ENCODE data around the gene TFR2. TPM values are rescaled to one million over a fixed set of nuclear protein-coding genes. Genes with fewer than 3 reads are reported as not detected.

TFR2 gene
- total and polyA plus RNA-seq, 9 of the 15 experiments (the other 6 are each of a cell fraction or from before 2014, with no cell fraction given), result 3.8 to 123 (median 51.1) TPM

DNA sequence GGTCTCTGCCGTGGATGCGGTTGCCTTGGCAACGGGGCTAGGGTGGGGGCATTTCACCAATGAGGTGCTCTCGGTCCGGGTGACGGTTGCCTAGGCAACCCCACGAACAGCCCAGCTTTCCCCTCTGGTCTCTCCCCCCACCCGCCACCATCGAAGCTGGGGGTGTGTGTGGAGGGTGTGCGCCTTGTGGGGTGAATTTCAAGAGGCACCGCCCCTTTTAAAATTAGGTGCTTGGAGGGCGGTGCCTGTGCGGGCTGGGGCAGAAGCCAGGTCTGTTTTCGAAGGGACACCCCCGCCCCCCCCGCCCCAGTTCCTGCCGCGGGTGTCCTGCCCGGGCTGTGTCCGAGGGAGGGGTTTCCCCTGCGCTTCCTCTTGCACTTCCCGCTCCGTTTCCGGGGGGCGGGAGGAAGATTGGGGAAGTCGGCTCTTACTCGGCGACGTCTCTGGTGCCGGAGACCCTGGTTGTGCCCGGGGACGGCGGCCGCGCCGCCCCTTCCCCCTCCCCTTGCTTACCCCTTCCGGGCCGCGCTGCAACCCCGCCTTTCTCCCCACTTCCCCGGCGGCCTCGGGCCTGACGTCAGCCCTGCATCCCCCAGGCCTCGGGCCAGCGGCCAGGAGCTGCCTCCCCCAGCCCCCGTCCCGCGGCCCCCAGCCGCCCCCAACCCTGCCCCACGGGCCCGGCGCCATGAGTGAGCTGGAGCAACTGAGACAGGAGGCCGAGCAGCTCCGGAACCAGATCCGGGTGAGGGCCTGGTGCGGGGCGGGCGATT lies 34.4 kb upstream of the TFR2 start (continued):
- TF ChIP-seq MXI1 (IDR thresholded peaks at IDR 0.05; ENCODE audit: low read depth, low read length) (peak; percentile 92), MYC (IDR thresholded peaks at IDR 0.05; ENCODE audit: low read depth, low read length) (peak; percentile 20; the same call in 1 of the 2 replicates), MYC (CRISPR knock-in tag; IDR thresholded peaks at IDR 0.05; ENCODE audit: borderline replicate concordance, low read depth) (no peak), RCOR1 (IDR thresholded peaks at IDR 0.05; ENCODE audit: borderline replicate concordance in 1 of 2, low read depth in 2 of 2, low read length in 2 of 2) (peak in 1 of 2 experiments; percentile 59; a peak in 1 of 4 replicates), ZBTB7A (IDR thresholded peaks at IDR 0.05; ENCODE audit: borderline replicate concordance, control insufficient read depth, low read depth, low read length) (peak; percentile 70), LARP7 (IDR thresholded peaks at IDR 0.05) (no peak), YBX1 (IDR thresholded peaks at IDR 0.05) (no peak), U2AF1 (optimal IDR thresholded peaks at IDR 0.05; ENCODE audit: low read depth, low read length) (no peak), TCF3 (CRISPR knock-in tag; IDR thresholded peaks at IDR 0.05) (no peak), RBBP5 (IDR thresholded peaks at IDR 0.05; ENCODE audit: borderline replicate concordance, insufficient read depth, low read length, poor library complexity, severe bottlenecking) (peak; percentile 51), SIN3B (IDR thresholded peaks at IDR 0.05; ENCODE audit: low read depth) (no peak), ZBTB11 (CRISPR knock-in tag; IDR thresholded peaks at IDR 0.05) (peak in 1 of 3 experiments; percentile 88; a peak in 2 of 6 replicates), NFYB (IDR thresholded peaks at IDR 0.05; ENCODE audit: extremely low read depth, insufficient read length) (peak; percentile 32)
- TF ChIP-seq, protein P1, sequence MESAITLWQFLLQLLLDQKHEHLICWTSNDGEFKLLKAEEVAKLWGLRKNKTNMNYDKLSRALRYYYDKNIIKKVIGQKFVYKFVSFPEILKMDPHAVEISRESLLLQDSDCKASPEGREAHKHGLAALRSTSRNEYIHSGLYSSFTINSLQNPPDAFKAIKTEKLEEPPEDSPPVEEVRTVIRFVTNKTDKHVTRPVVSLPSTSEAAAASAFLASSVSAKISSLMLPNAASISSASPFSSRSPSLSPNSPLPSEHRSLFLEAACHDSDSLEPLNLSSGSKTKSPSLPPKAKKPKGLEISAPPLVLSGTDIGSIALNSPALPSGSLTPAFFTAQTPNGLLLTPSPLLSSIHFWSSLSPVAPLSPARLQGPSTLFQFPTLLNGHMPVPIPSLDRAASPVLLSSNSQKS (CRISPR knock-in tag; IDR thresholded peaks at IDR 0.05), result no peak

All from K562 (cell line).